Measurements from ENCODE around the gene CLPTM1L.
"Not testable (repeated sequence)": the region's sequence is repeated elsewhere in the genome, so short reads cannot be mapped to it uniquely, and the experiment has no call there.

The CLPTM1L gene

GRCh38 chr5:1380011-1380817 lies 35.3 kb upstream of the CLPTM1L start:
- no peak for DNase-seq (ENCODE audit: low read depth)

GRCh38 chr5:1378866-1379659 lies 34.2 kb upstream of the CLPTM1L start:
- DNase-seq (ENCODE audit: low read depth): no peak

- DNase-seq (ENCODE audit: low read depth): no peak
These were observed 33.2 kb upstream of the CLPTM1L start for GRCh38 chr5:1378096-1378495.

- no peak for DNase-seq (ENCODE audit: low read depth)
These were observed 32.1 kb upstream of the CLPTM1L start for GRCh38 chr5:1376981-1377380.

- DNase-seq (ENCODE audit: low read depth): no peak
These were observed 31.2 kb upstream of the CLPTM1L start for GRCh38 chr5:1375871-1376810.

GRCh38 chr5:1374679-1375055 lies 29.8 kb upstream of the CLPTM1L start:
- DNase-seq (ENCODE audit: low read depth): peak; percentile 27

GRCh38 chr5:1374030-1374678 lies 29.3 kb upstream of the CLPTM1L start:
- no peak for DNase-seq (ENCODE audit: low read depth)

GRCh38 chr5:1371972-1372342 lies 27.1 kb upstream of the CLPTM1L start:
- not testable (repeated sequence) for DNase-seq (ENCODE audit: low read depth)

GRCh38 chr5:1371218-1371971 lies 26.5 kb upstream of the CLPTM1L start:
- no peak for DNase-seq (ENCODE audit: low read depth)

- DNase-seq (ENCODE audit: low read depth): no peak
These were observed 25.1 kb upstream of the CLPTM1L start for GRCh38 chr5:1370006-1370405.

- no peak for DNase-seq (ENCODE audit: low read depth)
These were observed 23.9 kb upstream of the CLPTM1L start for GRCh38 chr5:1368756-1369155.

- no peak for DNase-seq (ENCODE audit: low read depth)
These were observed 23.3 kb upstream of the CLPTM1L start for GRCh38 chr5:1368236-1368635.

GRCh38 chr5:1367149-1367548 lies 22.2 kb upstream of the CLPTM1L start:
- no peak for DNase-seq (ENCODE audit: low read depth)

- no peak for DNase-seq (ENCODE audit: low read depth)
These were observed 21.6 kb upstream of the CLPTM1L start for GRCh38 chr5:1366514-1366913.

- no peak for DNase-seq (ENCODE audit: low read depth)
These were observed 19.3 kb upstream of the CLPTM1L start for GRCh38 chr5:1364211-1364610.

GRCh38 chr5:1363581-1363980 lies 18.7 kb upstream of the CLPTM1L start:
- no peak for DNase-seq (ENCODE audit: low read depth)

GRCh38 chr5:1363160-1363559 lies 18.3 kb upstream of the CLPTM1L start:
- DNase-seq (ENCODE audit: low read depth): no peak

GRCh38 chr5:1362242-1363015 lies 17.5 kb upstream of the CLPTM1L start:
- DNase-seq (ENCODE audit: low read depth): no peak

- DNase-seq (ENCODE audit: low read depth): no peak
These were observed 16.0 kb upstream of the CLPTM1L start for GRCh38 chr5:1360861-1361260.

GRCh38 chr5:1360367-1360766 lies 15.5 kb upstream of the CLPTM1L start:
- not testable (repeated sequence) for DNase-seq (ENCODE audit: low read depth)
